GM12892 (cell line): ENCODE data around the gene CHRDL1.

ENCODE experiments used
- POLR2A ChIP-seq: IDR thresholded peaks from 2 replicates; pipeline ENCODE4 v1.6.1; 2011; ENCODE audit warnings: low read depth, low read length, control low read depth
- POLR2AphosphoS5 ChIP-seq: IDR thresholded peaks from 2 replicates; pipeline ENCODE4 v1.6.1; 2011; ENCODE audit warnings: low read depth, low read length, control low read depth
- TAF1 ChIP-seq: IDR thresholded peaks from 2 replicates; pipeline ENCODE4 v1.6.1; 2011; ENCODE audit warnings: low read depth, mild to moderate bottlenecking, control low read depth, low read length, borderline replicate concordance

GRCh38 chrX:110646386-110646785 lies 149.2 kb downstream of the CHRDL1 start:
- no peak for TF ChIP-seq POLR2A
- no peak for TF ChIP-seq TAF1
- no peak for TF ChIP-seq POLR2AphosphoS5
